Measurements from ENCODE around the gene MED4. TPM values are rescaled to one million over a fixed set of nuclear protein-coding genes. Genes with fewer than 3 reads are reported as not detected.

Gene MED4
- total RNA-seq, 1 donor from 2014 or later = 58.3 TPM

- intact Hi-C loops (cut with micrococcal nuclease) = loop anchor here (1.0 to 5.0 kb wide), 3 partner anchors 364 to 1406 kb away; partner anchors contain the start of genes CAB39L and SETDB2
Observed at GRCh38 chr13:48038761-48039160, 56.1 kb downstream of the MED4 start.

- intact Hi-C loops (cut with micrococcal nuclease) = loop anchor here (1.0 to 5.0 kb wide), 8 partner anchors 36 to 1407 kb away; partner anchors contain the start of genes CAB39L, ITM2B, MED4 and RB1
Observed at GRCh38 chr13:48037346-48038173, 57.3 kb downstream of the MED4 start, which contains the start of gene NUDT15. Gene NUDT15, plus strand, starts transcription at chr13:48037726. Its CDS starts 21 bp downstream, at chr13:48037747.

- intact Hi-C loops (cut with micrococcal nuclease) = no loop called here
Observed at GRCh38 chr13:48029859-48030258, 65.0 kb downstream of the MED4 start.

GRCh38 chr13:48028066-48028465 lies 66.8 kb downstream of the MED4 start:
- intact Hi-C loops (cut with micrococcal nuclease) = no loop called here

Other genes with a start within 250 kb of the MED4 start
- gene SUCLA2, start 93.8 kb downstream of the MED4 start, total RNA-seq = 38.3 and 41.6 TPM in 2 replicates
- gene NUDT15, start 57.4 kb downstream of the MED4 start, total RNA-seq = 13.0 and 15.4 TPM in 2 replicates
- 125 and 128 TPM in 2 replicates for gene ITM2B, start 138.1 kb upstream of the MED4 start, total RNA-seq
- 39.8 and 40.0 TPM in 2 replicates for gene RB1, start 208.6 kb upstream of the MED4 start, total RNA-seq